Erythroblast (primary cell): ENCODE data around the gene SPTBN4.

Experiments
- GATA1 ChIP-seq: IDR thresholded peaks from 2 replicates; pipeline ENCODE4 v1.6.1; 2011; ENCODE audit warnings: low read depth, mild to moderate bottlenecking, control low read depth, low read length, moderate library complexity
- POLR2A ChIP-seq: IDR thresholded peaks from 2 replicates; pipeline ENCODE4 v1.6.1; 2011; ENCODE audit warnings: mild to moderate bottlenecking, low read length

DNA sequence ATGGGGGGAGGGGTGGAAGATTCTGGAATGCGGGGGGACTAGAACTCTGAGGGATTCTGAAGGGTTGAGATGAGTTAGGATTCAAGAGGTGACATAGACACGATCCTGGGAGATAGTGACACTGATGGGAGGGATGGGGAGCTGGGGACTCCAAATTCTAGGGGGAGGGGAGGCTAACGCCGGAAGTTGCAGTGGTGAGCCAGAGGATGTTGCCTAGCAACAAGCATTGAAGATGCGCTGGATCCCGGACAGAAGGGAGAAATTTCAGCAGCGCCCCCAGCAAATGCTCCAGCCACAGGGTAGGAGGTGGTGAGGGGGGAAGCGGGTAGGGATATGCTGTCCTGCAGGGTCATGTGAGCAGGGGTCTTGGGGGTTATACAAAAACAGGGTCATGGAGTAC is 127.5 kb downstream of the SPTBN4 start:
- no peak for TF ChIP-seq POLR2A
- no peak for TF ChIP-seq GATA1
